ENCODE results near the gene GREM1. TPM values are rescaled to one million over a fixed set of nuclear protein-coding genes. Genes with fewer than 3 reads are reported as not detected.

The GREM1 gene
- total and polyA plus RNA-seq, 2 experiments from 2014 or later = 3.1 to 5.7 TPM

- Histone ChIP-seq H3K27ac (peak overlapping the region; percentile 34), H4K20me1 (ENCODE audit: insufficient read depth, poor library complexity, severe bottlenecking) (no peaks in the 10 kb centered on the region), H2AFZ (no peak overlapping the region), H3K9me2 (replicated peaks; ENCODE audit: insufficient read depth) (no peaks in the 10 kb centered on the region), H3K79me2 (no peaks in the 10 kb centered on the region), H3K36me3 (replicated peaks; ENCODE audit: insufficient read depth, low read depth) (no peaks in the 10 kb centered on the region), H3K4me3 (no peak overlapping the region), H3K4me2 (no peak overlapping the region), H3K4me1 (ENCODE audit: insufficient read depth) (peaks cover 11% of the 10 kb centered on the region), H3K9me3 (ENCODE audit: low read depth) (no peaks in the 10 kb centered on the region), H3K27me3 (no peaks in the 10 kb centered on the region)
- TF ChIP-seq CTCF (IDR thresholded peaks at IDR 0.05; ENCODE audit: poor library complexity) (no peak), EZH2 (IDR thresholded peaks at IDR 0.05; ENCODE audit: borderline replicate concordance) (no peak), EZH2phosphoT487 (IDR thresholded peaks at IDR 0.05; ENCODE audit: low read depth, severe bottlenecking, unreplicated experiment) (no peak)
- 76% methylated on average over 2 of the region's 2 CpGs for WGBS (ENCODE audit: low lambda C conversion rate, missing lambda C conversion rate)
- no peak for DNase-seq (ENCODE audit: low spot score)
Measured at GRCh38 chr15:32692286-32692685, 25.5 kb upstream of the GREM1 start.

GRCh38 chr15:32694222-32694983, 23.4 kb upstream of the GREM1 start:
- 95% methylated on average over 3 of the region's 3 CpGs for WGBS (ENCODE audit: low lambda C conversion rate, missing lambda C conversion rate)
- H3K4me1 ChIP-seq (ENCODE audit: insufficient read depth) = peaks cover 11% of the 10 kb centered on the region
- H3K4me2 ChIP-seq = no peak overlapping the region
- no peaks in the 10 kb centered on the region for H3K9me2 ChIP-seq (replicated peaks; ENCODE audit: insufficient read depth)
- TF ChIP-seq EZH2phosphoT487 (IDR thresholded peaks at IDR 0.05; ENCODE audit: low read depth, severe bottlenecking, unreplicated experiment) (no peak), EZH2 (IDR thresholded peaks at IDR 0.05; ENCODE audit: borderline replicate concordance) (no peak), CTCF (IDR thresholded peaks at IDR 0.05; ENCODE audit: poor library complexity) (no peak)
- no peaks in the 10 kb centered on the region for H3K27me3 ChIP-seq
- H3K79me2 ChIP-seq = no peaks in the 10 kb centered on the region
- no peak overlapping the region for H3K4me3 ChIP-seq
- no peaks in the 10 kb centered on the region for H4K20me1 ChIP-seq (ENCODE audit: insufficient read depth, poor library complexity, severe bottlenecking)
- no peaks in the 10 kb centered on the region for H3K36me3 ChIP-seq (replicated peaks; ENCODE audit: insufficient read depth, low read depth)
- no peak for DNase-seq (ENCODE audit: low spot score)
- no peak overlapping the region for H3K27ac ChIP-seq
- no peaks in the 10 kb centered on the region for H3K9me3 ChIP-seq (ENCODE audit: low read depth)
- no peak overlapping the region for H2AFZ ChIP-seq

GRCh38 chr15:32698773-32699390, 18.9 kb upstream of the GREM1 start:
- H3K9me3 ChIP-seq (ENCODE audit: low read depth) = no peaks in the 10 kb centered on the region
- H3K9me2 ChIP-seq (replicated peaks; ENCODE audit: insufficient read depth) = no peaks in the 10 kb centered on the region
- TF ChIP-seq CTCF (IDR thresholded peaks at IDR 0.05; ENCODE audit: poor library complexity) (no peak), EZH2 (IDR thresholded peaks at IDR 0.05; ENCODE audit: borderline replicate concordance) (no peak), EZH2phosphoT487 (IDR thresholded peaks at IDR 0.05; ENCODE audit: low read depth, severe bottlenecking, unreplicated experiment) (no peak)
- no peaks in the 10 kb centered on the region for H3K4me1 ChIP-seq (ENCODE audit: insufficient read depth)
- H2AFZ ChIP-seq = no peak overlapping the region
- no peaks in the 10 kb centered on the region for H3K79me2 ChIP-seq
- 73% methylated on average over 5 of the region's 5 CpGs for WGBS (ENCODE audit: low lambda C conversion rate, missing lambda C conversion rate)
- no peaks in the 10 kb centered on the region for H3K27me3 ChIP-seq
- H3K27ac ChIP-seq = no peak overlapping the region
- no peak overlapping the region for H3K4me3 ChIP-seq
- no peaks in the 10 kb centered on the region for H4K20me1 ChIP-seq (ENCODE audit: insufficient read depth, poor library complexity, severe bottlenecking)
- DNase-seq (ENCODE audit: low spot score) = no peak
- H3K4me2 ChIP-seq = no peak overlapping the region
- no peaks in the 10 kb centered on the region for H3K36me3 ChIP-seq (replicated peaks; ENCODE audit: insufficient read depth, low read depth)
